ENCODE data around the gene NAA30. TPM values are rescaled to one million over a fixed set of nuclear protein-coding genes. Genes with fewer than 3 reads are reported as not detected.
"Not testable (repeated sequence)": the region's sequence is repeated elsewhere in the genome, so short reads cannot be mapped to it uniquely, and the experiment has no call there.

Gene NAA30
- total RNA-seq, 1 experiment from 2014 or later, result 13.1 TPM

DNA sequence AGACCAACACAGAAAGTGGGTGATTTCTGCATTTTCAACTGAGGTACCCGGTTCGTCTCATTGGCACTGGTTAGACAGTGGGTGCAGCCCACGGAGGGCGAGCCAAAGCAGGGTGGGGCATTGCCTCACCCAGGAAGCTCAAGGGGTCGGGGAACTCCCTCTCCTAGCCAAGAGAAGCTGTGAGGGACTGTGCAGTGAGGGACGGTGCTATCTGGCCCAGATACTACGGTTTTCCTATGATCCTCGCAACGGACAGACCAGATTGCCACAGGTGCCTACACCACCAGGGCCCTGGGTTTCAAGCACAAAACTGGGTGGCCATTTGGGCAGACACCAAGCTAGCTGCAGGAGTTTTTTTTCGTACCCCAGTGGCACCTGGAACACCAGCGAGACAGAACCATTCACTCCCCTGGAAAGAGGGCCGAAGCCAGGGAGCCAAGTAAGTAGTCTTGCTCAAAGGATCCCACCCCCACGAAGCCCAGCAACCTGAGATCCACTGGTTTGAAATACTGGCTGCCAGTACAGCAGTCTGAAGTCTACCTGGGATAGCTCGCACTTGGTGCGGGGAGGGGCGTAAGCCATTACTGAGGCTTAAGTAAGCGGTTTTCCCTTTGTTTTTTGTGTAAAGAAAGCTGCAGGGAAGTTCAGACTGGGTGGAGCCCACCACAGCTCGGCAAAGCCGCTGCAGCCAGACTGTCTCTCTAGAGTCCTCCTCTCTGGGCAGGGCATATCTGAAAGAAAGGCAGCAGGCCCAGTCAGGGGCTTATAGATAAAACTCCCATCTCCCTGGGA, 25.5 kb upstream of the NAA30 start:
- TF ChIP-seq, protein P1, sequence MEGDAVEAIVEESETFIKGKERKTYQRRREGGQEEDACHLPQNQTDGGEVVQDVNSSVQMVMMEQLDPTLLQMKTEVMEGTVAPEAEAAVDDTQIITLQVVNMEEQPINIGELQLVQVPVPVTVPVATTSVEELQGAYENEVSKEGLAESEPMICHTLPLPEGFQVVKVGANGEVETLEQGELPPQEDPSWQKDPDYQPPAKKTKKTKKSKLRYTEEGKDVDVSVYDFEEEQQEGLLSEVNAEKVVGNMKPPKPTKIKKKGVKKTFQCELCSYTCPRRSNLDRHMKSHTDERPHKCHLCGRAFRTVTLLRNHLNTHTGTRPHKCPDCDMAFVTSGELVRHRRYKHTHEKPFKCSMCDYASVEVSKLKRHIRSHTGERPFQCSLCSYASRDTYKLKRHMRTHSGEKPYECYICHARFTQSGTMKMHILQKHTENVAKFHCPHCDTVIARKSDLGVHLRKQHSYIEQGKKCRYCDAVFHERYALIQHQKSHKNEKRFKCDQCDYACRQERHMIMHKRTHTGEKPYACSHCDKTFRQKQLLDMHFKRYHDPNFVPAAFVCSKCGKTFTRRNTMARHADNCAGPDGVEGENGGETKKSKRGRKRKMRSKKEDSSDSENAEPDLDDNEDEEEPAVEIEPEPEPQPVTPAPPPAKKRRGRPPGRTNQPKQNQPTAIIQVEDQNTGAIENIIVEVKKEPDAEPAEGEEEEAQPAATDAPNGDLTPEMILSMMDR (IDR thresholded peaks at IDR 0.05), result no peak
- TF ChIP-seq SIN3A (IDR thresholded peaks at IDR 0.05; ENCODE audit: borderline replicate concordance, insufficient read depth, low read depth, low read length) (no peak), POLR2AphosphoS5 (IDR thresholded peaks at IDR 0.05; ENCODE audit: low read depth, low read length) (no peak), TCF7L2 (IDR thresholded peaks at IDR 0.05; ENCODE audit: low read depth, low read length) (no peak)
- TF ChIP-seq, protein P2, sequence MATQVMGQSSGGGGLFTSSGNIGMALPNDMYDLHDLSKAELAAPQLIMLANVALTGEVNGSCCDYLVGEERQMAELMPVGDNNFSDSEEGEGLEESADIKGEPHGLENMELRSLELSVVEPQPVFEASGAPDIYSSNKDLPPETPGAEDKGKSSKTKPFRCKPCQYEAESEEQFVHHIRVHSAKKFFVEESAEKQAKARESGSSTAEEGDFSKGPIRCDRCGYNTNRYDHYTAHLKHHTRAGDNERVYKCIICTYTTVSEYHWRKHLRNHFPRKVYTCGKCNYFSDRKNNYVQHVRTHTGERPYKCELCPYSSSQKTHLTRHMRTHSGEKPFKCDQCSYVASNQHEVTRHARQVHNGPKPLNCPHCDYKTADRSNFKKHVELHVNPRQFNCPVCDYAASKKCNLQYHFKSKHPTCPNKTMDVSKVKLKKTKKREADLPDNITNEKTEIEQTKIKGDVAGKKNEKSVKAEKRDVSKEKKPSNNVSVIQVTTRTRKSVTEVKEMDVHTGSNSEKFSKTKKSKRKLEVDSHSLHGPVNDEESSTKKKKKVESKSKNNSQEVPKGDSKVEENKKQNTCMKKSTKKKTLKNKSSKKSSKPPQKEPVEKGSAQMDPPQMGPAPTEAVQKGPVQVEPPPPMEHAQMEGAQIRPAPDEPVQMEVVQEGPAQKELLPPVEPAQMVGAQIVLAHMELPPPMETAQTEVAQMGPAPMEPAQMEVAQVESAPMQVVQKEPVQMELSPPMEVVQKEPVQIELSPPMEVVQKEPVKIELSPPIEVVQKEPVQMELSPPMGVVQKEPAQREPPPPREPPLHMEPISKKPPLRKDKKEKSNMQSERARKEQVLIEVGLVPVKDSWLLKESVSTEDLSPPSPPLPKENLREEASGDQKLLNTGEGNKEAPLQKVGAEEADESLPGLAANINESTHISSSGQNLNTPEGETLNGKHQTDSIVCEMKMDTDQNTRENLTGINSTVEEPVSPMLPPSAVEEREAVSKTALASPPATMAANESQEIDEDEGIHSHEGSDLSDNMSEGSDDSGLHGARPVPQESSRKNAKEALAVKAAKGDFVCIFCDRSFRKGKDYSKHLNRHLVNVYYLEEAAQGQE (IDR thresholded peaks at IDR 0.05; ENCODE audit: insufficient read depth in 1 of 2, low read depth in 2 of 2, low read length in 1 of 2), result no peak
- Histone ChIP-seq H3K9me3 (ENCODE audit: control insufficient read depth, insufficient read depth, low read depth, low read length) (no peaks in the 10 kb centered on the region), H3K4me1 (ENCODE audit: control insufficient read depth, insufficient read depth, low read length) (no peaks in the 10 kb centered on the region), H3K4me3 (ENCODE audit: low read depth in 2 of 2, low read length in 2 of 2) (no peak overlapping the region), H3K27me3 (ENCODE audit: control insufficient read depth, insufficient read depth, low read length) (no peaks in the 10 kb centered on the region), H3K27ac (ENCODE audit: low read length) (no peak overlapping the region), H3K36me3 (ENCODE audit: control insufficient read depth, insufficient read depth, low read length) (no peaks in the 10 kb centered on the region)
- DNase-seq (ENCODE audit: low read depth, low spot score), result no peak
- no TSS peak for BruUV-seq (replicated peaks)
- no peak for ATAC-seq
- POLR2A ChIA-PET, result no interaction called here
- in situ Hi-C loops (cut with HindIII; ENCODE audit: low pct_unique_long_range_greater_than_20kb, low sequenced_read_pairs), result no loop called here
- intact Hi-C loops (cut with micrococcal nuclease; ENCODE audit: unreplicated experiment), result no loop called here
- CTCF ChIA-PET, result no interaction called here

DNA sequence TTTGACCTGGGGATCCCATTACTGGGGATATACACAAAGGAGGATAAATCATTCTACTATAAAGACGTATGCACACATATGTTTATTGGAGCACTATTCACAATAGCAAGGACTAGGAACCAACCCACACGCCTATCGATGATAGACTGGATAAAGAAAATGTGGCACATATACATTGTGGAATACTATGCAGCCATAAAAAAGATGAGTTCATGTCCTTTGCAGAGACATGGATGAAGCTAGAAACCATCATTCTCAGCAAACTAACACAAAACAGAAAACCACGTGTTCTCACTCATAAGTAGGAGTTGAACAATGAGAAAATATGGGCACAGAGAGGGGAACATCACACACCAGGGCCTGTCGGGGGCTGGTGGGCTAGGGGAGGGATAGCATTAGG, 20.2 kb upstream of the NAA30 start:
- H3K4me1 ChIP-seq (ENCODE audit: control insufficient read depth, insufficient read depth, low read length); POLR2A ChIA-PET; H3K27ac ChIP-seq (ENCODE audit: low read length); CTCF ChIA-PET; H3K4me3 ChIP-seq (ENCODE audit: low read depth in 2 of 2, low read length in 2 of 2); DNase-seq (ENCODE audit: low read depth, low spot score); BruUV-seq (replicated peaks); ATAC-seq; H3K9me3 ChIP-seq (ENCODE audit: control insufficient read depth, insufficient read depth, low read depth, low read length); in situ Hi-C loops (cut with HindIII; ENCODE audit: low pct_unique_long_range_greater_than_20kb, low sequenced_read_pairs); H3K36me3 ChIP-seq (ENCODE audit: control insufficient read depth, insufficient read depth, low read length); H3K27me3 ChIP-seq (ENCODE audit: control insufficient read depth, insufficient read depth, low read length): not testable (repeated sequence)
- intact Hi-C loops (cut with micrococcal nuclease; ENCODE audit: unreplicated experiment), result loop anchor here (10.0 kb wide), 1 partner anchor 45 kb away; no protein-coding TSS in a partner anchor

DNA sequence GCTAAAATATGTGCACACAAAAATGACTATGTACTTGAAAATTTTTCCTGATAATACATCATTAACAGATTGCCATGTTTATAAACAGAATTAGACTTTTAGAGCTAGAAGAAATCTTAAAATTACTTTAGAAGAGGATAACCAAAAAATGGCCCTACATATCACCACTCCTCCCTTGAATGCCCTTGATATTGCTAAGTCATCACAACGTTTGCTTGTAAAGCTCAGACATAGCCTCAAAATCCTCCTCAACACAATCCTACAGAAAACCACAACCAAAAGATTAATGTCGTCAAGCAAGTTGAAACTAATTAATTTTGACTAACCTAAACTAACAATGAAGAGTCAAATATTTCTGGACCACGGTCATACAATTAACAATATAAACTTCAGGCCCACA, 19.4 kb upstream of the NAA30 start:
- BruUV-seq (replicated peaks), result no TSS peak
- H3K27ac ChIP-seq (ENCODE audit: low read length), result no peak overlapping the region
- TF ChIP-seq, protein P2 (IDR thresholded peaks at IDR 0.05; ENCODE audit: insufficient read depth in 1 of 2, low read depth in 2 of 2, low read length in 1 of 2), result no peak
- TF ChIP-seq POLR2AphosphoS5 (IDR thresholded peaks at IDR 0.05; ENCODE audit: low read depth, low read length) (no peak), TCF7L2 (IDR thresholded peaks at IDR 0.05; ENCODE audit: low read depth, low read length) (no peak), SIN3A (IDR thresholded peaks at IDR 0.05; ENCODE audit: borderline replicate concordance, insufficient read depth, low read depth, low read length) (no peak)
- TF ChIP-seq, protein P1 (IDR thresholded peaks at IDR 0.05), result no peak
- H3K4me1 ChIP-seq (ENCODE audit: control insufficient read depth, insufficient read depth, low read length), result no peaks in the 10 kb centered on the region
- DNase-seq (ENCODE audit: low read depth, low spot score) (no peak), ATAC-seq (no peak)
- in situ Hi-C loops (cut with HindIII; ENCODE audit: low pct_unique_long_range_greater_than_20kb, low sequenced_read_pairs) (no loop called here), intact Hi-C loops (cut with micrococcal nuclease; ENCODE audit: unreplicated experiment) (loop anchor here (10.0 kb wide), 1 partner anchor 46 kb away; no protein-coding TSS in a partner anchor)
- ChIA-PET POLR2A (no interaction called here), CTCF (no interaction called here)
- no peaks in the 10 kb centered on the region for H3K9me3 ChIP-seq (ENCODE audit: control insufficient read depth, insufficient read depth, low read depth, low read length)
- no peak overlapping the region for H3K4me3 ChIP-seq (ENCODE audit: low read depth in 2 of 2, low read length in 2 of 2)
- no peaks in the 10 kb centered on the region for H3K36me3 ChIP-seq (ENCODE audit: control insufficient read depth, insufficient read depth, low read length)
- no peaks in the 10 kb centered on the region for H3K27me3 ChIP-seq (ENCODE audit: control insufficient read depth, insufficient read depth, low read length)

Measured in Panc1 (cell line).